ENCODE measurements around the gene POU3F2.

POU3F2 gene

DNA sequence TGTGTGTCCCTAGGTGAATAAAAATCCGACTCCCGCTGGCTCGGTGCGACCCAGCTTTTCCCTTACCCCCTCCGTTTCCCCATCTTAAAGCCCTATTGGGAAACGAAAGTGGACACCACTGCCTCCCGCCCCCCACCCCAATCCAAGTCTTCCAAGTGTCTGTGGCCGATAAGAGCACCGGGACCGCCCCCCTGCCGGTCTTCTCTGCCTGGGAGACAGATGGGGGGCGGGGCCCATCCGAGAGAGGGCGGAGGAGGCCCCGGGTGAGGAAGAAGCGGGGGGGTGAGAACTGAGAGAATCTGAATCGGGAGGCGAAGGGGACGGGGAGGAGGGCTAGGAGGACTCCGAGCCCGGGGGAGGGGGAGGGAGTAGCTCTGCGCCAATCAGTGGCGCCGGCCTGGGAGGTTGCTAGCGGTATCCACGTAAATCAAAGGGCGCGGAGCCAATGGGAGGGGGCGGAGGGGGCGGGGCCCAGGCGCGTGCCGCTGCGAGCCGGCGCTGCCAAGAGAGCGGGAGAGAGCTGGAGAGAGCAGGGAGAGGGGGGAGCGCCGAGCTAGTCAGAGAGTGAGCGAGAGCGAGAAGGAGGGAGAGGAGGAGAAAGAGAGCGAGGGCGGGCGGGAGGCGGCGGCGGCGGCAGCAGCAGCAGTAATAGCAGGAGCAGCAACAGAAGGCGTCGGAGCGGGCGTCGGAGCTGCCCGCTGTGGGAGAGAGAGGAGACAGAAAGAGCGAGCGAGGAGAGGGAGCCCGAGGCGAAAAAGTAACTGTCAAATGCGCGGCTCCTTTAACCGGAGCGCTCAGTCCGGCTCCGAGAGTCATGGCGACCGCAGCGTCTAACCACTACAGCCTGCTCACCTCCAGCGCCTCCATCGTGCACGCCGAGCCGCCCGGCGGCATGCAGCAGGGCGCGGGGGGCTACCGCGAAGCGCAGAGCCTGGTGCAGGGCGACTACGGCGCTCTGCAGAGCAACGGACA lies at the start of gene POU3F2:
Gene POU3F2 (plus strand): TSS at position 515 of the 972 bp plus-strand sequence. CDS start 300 bp downstream, at position 815.
- DNase-seq (ENCODE audit: low spot score): peak; percentile 82

DNA sequence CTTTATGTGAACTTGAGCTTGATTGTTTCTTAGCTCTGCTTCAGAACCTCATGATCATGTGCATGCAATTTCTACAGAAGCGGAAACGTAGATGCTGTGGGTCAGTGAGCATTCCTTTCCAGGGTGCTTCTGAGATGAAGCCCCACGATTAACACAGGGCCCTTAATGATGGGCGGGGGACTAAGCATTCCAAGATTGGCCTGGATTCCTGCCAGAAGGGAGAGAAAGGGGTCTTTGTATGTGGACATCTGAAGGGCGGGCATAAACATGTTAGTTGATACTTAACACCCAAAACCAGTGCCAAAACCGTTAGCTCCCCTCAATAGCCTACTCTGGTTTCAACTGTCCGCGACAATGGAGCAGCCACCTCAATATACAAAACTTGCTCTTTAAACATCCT lies 46.9 kb upstream of the POU3F2 start:
- no peak for DNase-seq (ENCODE audit: low spot score)

DNA sequence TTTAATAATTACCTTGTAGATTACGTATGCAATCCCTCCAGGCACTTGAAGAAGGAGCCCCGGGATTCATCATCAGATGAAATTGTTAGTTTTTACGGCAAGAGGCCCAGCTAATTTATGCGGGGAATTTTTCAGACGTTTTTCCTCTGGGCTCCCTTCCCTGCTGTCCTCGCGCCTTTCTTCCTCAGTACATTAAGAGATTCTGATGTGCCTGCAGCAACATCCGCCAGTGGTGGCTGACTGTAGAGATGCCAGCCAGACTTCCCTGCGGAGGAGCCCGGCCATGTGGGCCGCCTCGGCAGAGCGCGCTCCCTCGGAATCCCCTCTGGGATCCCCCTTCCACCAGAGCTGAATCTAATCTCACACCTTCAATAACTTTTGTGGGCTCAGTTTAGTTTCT lies 46.4 kb upstream of the POU3F2 start:
- DNase-seq (ENCODE audit: low spot score): no peak

DNA sequence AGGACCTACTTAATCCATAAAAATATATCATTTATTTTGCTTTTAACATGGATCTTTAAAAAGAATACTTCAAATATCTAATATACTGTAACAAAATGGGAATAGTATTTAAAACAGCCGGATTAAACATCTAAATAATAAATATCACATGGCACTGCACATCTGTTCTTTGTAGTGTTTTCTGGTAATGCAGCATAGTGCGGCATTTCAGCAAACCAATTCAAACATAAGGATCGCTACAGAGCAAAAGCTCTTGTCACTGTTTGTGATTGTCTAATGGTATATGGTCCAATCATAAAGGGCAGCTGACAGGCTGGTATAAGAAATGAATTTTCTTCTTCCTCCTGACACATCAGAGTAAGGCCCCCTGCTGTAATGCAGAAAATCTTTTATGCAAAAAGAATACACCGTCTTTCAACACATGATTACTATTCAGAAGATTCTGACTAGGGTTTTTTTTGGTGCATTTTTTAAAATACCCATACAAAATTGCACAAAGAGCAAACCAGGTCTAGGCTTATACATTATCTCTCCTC lies 40.0 kb upstream of the POU3F2 start:
- no peak for DNase-seq (ENCODE audit: low spot score)

DNA sequence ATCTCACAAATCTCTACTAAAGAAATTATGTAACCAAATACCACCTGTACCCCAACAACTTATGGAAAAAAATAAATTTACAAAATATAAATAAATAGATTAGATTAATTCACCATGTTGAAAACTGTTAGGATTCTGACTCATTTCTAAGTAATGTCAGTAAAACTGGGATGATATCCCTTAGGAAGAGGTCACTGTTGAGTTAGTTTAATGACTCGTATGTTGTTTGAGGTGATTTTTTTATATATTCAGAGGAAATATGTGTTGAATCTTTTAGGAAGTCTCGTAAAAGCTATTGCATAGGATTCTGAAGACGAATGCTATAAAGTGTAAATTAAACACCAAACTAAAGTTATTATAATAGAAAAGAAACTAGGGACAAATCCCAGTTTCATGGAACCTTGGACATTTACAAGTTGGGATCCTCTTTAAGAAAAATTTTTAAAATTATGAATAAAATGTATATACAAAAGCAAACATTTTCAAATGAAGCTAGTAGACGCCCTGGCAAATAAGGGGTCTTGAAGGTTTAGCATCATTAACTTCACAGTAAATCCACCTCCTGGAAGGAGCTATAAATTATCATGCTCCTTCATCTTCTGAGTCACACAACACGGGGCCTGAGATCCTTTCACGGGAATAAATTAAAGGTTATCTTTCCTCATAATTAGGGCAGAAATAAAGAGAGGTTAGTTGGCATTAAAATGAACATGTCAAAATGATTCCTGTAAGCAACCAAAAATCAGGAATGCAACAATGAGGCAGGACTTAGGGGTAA lies 37.0 kb upstream of the POU3F2 start:
- no peak for DNase-seq (ENCODE audit: low spot score)

DNA sequence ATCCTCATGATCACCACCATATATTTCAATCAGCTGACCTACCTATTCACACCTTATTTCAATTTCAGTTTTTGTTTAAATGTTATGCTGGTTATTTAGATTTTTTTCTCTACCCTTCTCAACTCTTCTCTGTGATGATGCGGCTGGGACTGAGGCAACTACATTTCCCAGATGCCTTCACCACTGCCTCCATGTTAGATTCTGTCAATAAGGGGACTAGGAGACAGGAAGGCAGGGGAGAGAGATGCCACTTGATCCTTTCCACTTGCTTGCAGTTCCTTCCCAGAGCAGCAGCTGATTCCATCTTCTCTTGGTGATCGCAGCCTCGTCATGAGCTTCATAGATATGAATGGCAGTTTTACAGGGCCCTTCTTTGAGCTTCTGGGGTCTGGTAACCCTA lies 33.5 kb upstream of the POU3F2 start:
- DNase-seq (ENCODE audit: low spot score): no peak

DNA sequence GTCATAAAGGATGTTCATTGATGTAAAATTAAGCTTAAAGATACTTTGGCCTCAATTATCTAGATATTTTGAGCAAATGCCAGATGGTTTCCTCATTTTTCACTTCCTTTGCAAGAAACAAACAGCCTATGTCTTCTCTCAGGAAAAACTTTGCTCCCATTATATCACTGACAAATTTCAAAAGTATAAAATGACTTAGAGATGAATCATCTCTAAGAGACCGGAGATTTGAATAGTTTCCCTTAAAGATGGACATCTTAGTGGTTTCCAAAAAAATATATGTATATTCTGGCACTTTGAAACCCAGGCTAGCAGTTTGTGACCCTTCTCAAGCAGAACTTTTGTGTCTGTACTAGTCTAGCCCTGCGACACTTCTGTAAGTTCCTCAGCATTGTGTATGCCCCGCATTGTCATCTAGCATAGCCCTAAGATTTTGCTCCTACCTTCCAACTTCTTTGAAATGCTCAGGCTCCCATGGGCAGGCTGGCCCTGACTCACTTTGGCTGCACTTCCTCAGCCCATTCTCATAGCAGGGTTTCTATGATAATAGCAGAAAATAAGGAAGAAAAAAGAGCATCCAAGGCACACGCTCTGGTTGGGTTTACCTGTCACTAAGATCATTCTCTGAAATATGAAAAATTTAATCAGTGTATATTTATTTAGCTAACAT lies 25.7 kb upstream of the POU3F2 start:
- DNase-seq (ENCODE audit: low spot score): no peak

DNA sequence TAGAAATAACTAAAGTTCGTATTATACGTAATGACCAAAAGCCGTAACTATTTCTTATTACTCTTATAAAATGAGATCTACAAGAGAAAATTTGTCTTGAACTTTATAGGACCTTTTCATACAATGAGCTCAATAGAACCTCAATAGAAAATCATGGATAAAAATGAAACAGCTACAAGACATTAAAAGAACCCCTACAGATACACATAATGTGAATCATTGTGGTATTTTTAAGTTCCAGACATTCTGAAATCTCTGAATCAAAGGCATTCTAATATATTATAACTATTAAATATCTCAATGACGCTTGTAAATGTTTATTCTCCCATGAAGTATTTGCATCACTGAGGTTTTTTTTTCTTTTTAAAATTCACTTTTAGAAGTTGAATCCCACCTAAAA lies 22.2 kb upstream of the POU3F2 start:
- DNase-seq (ENCODE audit: low spot score): no peak

DNA sequence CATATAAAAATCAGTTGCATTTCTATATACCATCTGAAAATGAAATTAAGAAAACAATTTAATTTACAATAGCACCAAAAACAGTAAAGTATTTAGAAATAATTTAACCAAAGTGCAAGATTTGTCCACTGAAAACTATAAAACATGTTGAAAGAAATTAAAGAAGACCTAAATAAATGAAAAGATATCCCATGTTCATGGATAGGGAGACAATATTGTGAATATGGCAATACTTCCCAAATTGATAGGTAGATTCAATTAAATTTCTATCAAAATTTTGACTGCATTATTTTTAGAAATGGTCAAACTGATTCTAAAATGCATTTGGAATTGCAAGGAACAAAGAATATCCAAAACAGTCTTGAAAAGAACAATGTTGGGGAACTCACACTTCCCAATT lies 17.6 kb upstream of the POU3F2 start:
- no peak for DNase-seq (ENCODE audit: low spot score)

DNA sequence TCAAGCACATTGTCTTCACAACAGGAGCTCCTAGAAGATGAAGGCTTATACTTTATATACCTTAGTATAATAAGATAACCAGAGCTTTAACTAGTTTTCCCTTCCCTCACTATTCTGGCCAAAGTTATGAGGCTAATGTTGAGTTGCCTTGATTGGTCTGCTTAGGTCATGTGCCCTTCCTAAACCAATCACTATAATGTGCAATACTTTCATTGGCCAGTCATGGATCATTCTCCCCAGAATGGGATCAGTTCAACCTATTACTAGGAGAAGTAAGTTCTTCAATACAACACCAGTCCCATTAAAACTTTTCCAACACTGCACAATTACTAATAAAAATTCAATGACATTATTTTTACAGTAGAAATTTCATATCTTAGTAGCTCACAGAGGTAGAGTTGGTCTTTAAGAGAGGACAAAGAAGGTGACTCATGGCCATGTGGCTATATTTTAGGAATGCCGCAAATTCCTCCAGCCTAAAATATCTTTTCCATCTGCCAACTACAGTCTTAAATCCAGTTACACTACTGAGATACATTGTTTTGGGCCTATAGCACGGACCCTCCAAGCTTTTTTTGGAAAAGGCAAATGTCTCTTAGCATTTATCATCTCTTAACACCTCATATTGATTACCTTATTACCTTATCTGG lies 12.5 kb upstream of the POU3F2 start:
- no peak for DNase-seq (ENCODE audit: low spot score)

DNA sequence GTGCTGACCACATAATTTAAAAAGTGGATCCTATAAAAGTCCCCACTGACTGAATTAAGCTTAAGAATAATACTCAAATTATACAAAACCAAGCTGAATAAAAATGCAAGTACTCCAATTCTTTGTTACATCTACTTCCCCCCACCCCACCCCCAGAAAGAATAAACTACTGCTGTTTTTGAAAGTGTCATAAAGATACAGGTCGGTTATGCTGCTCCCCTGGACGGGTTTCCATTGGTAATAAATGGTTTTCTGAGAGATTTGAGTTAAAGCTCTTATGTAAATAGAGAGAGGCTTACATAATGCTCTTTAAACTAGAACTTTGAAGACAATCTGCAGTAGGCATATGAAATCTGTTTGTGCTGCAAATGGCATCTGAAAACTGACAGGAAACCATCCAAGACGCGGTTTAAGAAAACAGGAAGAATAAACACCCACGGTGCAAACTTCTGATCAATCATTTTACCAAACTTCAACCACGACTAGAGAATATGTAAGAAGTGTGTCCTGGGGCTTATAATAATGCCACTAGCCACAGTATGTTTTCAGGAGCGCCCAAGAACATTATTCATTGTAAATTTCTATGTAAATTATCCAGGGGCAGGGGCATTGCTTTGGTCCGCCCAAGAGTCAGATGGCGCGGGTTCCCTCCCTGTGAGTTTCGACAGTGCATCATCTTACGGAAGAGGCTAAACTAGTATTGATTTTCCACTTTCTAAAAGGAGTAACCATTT lies 10.8 kb upstream of the POU3F2 start:
- no peak for DNase-seq (ENCODE audit: low spot score)

DNA sequence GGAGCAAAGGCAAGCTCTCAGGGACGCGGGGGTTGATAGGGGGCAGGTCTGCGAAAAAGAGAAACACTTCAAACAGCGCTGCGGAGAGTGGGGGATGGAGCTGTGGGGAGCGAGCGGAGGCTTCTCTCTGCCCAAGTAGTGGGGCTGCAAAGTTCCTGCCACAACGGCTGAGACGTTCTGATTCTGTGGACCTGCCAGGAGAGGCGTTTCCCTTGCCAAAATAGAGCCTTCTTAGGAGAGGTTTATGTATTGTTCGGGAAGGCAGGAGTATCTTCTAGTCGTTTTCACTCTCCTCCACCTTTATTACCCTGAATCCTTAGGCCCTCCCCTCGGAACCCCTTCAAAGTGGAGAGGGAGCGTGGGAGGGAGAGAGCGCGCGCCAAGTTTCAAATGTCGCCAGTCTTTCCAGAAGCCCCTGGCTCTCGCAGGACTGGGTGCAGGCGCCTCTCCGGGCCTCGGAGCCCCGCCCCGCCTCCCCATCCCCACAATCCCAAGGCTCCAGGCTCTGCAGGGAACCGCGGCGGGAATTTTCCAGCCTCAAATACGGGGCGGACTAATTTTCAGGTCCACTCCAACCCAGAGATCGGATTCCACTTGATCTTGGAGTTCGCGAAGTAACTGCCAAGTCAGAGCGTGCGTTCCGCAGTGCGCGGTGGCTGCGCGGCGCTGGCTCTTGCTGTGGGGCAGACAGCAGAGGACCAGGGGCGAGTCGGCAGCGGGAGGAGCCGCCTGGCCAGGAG lies 10.0 kb upstream of the POU3F2 start:
- no peak for DNase-seq (ENCODE audit: low spot score)

DNA sequence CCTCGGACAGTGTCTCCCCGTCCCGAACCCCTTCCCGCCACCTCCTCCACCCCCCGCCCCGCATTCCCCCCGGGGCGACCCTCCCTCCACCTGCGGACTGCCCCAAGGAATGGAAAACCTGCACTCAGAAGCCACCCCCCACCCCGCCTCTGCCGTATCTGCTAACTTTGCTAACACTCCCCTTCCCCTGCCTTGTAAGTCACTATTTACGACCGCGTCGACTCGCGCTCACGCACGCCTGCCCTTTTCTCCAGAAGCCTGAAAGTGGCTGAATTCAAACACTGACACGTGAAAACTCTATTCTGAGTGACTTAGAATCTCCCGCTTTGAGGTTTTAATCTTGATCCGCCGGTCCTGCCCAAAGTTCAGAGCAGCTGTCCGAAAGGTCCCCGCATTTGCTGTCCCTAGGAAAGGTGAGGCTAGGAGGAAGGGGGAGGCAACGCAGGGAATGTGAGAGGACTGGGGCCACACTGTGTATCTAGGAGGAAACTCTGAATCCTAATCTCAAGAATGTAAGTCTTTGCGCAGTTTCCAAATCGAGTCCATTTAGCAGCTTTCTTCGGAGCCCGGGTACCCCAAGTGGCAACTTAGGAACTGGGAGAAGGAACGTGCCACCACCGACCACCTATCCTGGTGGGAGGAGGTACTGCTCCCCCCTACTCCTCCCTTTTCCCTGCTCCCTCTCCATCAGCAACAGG lies 9.3 kb upstream of the POU3F2 start:
- no peak for DNase-seq (ENCODE audit: low spot score)

DNA sequence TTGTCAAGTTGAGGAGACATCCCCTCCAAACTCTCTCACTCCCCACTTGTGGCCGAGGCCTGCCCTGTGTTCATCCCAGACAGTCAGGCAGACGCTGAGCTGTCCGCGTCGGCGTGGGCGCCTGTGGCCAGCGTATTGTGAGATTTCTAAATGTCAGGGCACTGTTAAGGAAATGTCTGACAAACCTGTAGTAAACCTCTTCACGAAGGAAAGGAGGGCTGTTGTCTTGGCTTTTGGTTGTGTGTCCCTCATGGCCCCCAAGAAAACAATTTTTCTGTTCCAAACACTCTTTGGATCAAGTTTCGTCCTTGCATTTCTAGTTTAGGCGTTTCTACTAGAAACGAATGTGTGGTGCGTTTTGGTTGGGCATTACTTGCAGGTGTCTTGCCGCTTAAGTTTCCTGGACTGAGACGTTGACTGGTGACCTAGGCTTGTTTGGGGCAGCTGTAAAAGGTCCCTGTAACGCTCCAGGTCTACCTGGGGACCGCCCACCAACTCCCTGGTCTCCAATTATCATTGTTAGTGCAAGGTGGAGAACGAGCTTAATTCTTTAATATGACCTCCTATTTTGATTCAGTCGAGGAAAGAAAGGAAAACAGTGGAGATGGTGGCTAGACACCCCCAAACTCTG lies 8.7 kb upstream of the POU3F2 start:
- no peak for DNase-seq (ENCODE audit: low spot score)

DNA sequence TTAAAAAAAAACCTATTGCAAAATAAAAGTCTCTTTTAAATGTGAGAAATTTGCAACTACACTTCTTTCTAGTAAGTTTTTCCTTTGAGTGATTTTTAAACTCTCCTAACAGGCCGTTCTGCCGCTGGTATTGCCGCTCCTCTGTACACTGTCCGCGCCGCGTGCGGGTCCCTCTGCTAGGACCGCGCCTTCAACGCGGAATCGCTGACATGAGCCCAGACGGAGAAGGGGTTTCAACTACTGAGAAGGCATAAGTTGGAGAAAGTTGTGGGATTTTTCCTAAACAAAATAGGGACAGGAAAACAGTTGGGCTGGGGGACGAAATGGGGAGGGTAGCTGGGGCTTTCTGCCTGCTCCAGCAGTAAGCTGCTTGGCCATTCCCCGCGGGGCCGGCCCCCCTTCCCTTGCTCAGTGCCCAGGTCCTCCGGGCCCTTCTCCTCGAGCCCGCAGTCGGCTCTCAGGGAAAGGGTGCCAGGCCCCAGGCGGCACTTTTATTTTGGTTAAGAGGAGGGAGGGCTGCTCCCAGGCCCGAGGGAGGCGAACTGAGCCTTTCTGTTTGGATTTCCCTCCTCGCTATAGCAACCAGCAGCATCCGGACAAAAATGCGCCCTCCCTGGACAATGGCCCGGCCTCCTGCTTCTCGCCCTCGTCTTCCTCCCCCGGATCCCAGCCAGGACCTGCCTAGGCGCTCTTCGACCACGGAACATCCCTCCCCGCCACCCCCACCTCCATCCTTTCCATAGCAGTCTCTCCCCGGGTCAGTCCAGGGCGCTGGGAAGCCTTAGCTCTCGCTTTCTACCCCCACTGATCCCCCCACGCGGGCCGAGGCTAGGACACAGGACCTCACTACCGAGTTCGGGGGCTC lies 6.8 kb upstream of the POU3F2 start:
- DNase-seq (ENCODE audit: low spot score): peak; percentile 44

DNA sequence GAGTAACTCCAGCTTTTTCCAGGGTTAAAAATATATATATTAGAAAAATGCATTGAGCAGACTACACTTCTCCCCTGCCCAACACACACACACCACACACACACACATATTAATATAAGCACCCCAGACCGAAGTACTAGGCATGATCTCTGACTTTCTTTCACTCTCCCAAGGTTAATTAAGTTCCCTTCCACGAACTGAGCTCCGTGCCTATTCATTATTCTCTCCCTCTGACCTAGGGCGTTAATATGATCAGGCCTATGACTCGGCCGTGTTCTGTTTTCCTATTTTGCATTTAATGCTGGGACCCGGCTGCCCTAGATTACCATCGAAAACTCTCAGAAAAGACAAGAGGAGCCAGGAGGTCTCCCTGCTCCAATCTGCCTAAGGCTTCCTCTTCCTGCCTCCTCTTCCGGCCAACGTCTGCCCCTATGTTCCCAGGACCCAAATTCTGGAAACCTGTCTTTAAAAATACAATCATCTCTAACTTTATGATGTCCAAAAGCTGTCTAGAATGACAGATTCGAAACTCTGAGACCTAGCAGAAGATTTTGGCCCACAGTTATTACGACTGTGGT lies 6.1 kb upstream of the POU3F2 start:
- DNase-seq (ENCODE audit: low spot score): no peak

DNA sequence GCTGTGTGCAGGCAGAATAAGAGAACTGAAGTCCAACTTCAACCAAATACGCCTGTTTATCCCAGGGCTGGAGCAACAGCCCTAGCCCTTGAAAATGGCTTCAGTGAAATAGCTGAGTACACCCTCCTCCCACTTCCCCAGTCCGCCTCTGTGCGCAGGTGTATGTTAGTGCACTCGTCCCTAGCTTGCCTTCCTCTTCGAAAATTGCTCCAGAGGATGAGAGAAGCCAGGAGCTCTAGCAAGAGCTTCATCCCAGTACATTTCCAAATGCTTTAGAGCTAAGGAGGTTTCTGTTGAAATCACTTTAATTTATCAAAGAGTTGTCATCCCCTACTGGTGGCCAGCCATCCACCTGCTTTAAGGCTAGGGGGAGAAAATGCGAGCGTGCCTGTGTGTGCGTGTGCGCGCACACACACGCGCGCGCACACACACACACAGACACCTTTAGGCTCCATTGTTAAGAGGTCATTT lies 5.4 kb upstream of the POU3F2 start:
- DNase-seq (ENCODE audit: low spot score): no peak

DNA sequence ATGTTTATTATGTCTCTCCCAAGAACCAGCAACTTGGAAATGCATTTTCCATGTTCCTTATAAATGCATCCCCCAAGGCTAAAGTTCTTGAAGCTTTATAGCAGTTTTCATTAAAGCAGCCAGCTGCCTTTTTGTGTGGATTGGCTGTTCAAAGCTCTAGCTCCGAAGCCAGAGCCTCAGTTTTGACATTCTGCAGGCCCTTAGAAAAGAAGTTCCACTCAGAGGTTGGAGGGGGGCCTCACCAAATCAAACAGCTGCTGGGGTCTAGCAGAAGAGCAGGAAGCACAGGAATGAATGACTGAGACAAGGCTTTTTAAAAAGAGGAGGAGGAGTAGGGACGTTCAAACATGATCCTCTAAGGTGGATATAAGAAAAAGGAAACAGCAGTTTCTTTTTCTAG lies 4.2 kb upstream of the POU3F2 start:
- DNase-seq (ENCODE audit: low spot score): no peak

Data from hepatic stellate cell (primary cell).